Measurements from ENCODE around the gene TCF19. TPM values are rescaled to one million over a fixed set of nuclear protein-coding genes. Genes with fewer than 3 reads are reported as not detected.

The TCF19 gene, protein sequence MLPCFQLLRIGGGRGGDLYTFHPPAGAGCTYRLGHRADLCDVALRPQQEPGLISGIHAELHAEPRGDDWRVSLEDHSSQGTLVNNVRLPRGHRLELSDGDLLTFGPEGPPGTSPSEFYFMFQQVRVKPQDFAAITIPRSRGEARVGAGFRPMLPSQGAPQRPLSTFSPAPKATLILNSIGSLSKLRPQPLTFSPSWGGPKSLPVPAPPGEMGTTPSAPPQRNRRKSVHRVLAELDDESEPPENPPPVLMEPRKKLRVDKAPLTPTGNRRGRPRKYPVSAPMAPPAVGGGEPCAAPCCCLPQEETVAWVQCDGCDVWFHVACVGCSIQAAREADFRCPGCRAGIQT
- total RNA-seq, result 28.0 and 31.7 TPM in 2 replicates
- polyA plus RNA-seq, result 13.9 and 14.5 TPM in 2 replicates
- 17.9 and 18.4 TPM in 2 replicates for polyA plus RNA-seq (2011; cell fraction: cytosol; rRNA removed)
- polyA plus RNA-seq (2011; cell fraction: nucleus; rRNA removed), result 18.3 and 23.7 TPM in 2 replicates
- 8.6 and 18.4 TPM in 2 replicates for polyA plus RNA-seq (2012)
- 10.4 and 12.6 TPM in 2 replicates for polyA minus RNA-seq
- polyA minus RNA-seq (2011; cell fraction: cytosol; rRNA and poly(A)+ RNA removed), result 19.5 TPM
- 5.6 and 6.6 TPM in 2 replicates for polyA minus RNA-seq (2011; cell fraction: nucleus; rRNA and poly(A)+ RNA removed)
- percentile 72 among the genes with signal in this experiment for Bru-seq, nascent RNA
- BruChase-seq, experiment 1, labeled RNA remaining after a 6-hour chase, result percentile 92 among the genes with signal in this experiment
- BruChase-seq, experiment 2, labeled RNA remaining after a 2-hour chase, result percentile 82 among the genes with signal in this experiment
- long read RNA-seq, transcript TCF19-201 (4 exons, 3,039 nt), result major isoform, 27 of 119 reads
- long read RNA-seq, transcript TCF19-202 (4 exons, 3,290 nt), result minor isoform, 15 of 119 reads
- long read RNA-seq, partial matches to known transcripts, result 57 of 119 reads
- long read RNA-seq, other reads (novel, unspliced or antisense), result 20 of 119 reads

DNA sequence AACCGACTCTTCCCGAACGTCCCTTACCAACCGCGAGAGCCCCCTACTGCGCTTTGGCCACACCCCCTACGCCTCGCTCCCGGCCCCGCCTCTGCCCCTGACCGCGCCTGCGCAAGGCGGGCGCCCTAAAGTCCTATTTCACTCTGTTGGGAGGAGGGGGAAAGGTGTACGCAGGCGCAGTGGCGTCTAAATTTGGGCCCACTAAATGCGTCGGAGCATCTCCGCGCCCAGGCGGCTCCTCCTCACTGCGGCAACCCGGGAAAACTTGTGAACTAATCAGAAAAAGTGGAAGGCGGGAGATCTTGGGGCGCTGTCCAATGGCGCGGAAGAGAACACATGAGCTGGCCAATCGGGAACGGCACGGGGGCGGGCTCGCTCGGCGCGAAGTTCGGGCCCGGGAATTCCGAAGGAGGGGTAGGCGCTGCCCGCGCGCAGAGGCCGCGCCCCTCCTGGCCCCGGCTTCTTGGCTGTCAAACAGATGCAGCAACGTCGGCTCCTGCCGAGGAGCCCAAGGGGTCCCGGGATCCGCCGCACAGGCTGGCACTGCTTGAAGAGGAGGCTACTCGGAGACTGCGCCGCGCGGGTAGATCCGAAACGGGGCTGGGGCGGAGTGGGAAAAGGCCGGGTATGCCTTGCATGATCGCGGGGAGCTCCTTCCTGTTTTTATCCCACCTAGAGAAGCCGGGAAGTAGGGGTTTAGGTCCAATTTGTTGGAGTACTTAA, at the start of gene TCF19:
TSS of gene TCF19 (plus strand) at position 450 of the 723 bp plus-strand sequence. CDS start 881 bp downstream, outside the sequence.
- TF ChIP-seq POLR2A (IDR thresholded peaks at IDR 0.05; ENCODE audit: low read depth, low read length), result peak; percentile 3
- TF ChIP-seq JUN (IDR thresholded peaks at IDR 0.05; ENCODE audit: borderline replicate concordance, insufficient read depth, insufficient read length, low read depth), result no peak
- TF ChIP-seq GATA2 (IDR thresholded peaks at IDR 0.05; ENCODE audit: insufficient read depth, insufficient read length, low read depth, low read length), result no peak
- TF ChIP-seq, protein P1, sequence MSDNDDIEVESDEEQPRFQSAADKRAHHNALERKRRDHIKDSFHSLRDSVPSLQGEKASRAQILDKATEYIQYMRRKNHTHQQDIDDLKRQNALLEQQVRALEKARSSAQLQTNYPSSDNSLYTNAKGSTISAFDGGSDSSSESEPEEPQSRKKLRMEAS (IDR thresholded peaks at IDR 0.05; ENCODE audit: insufficient read depth, insufficient read length), result peak; percentile 42
- Histone ChIP-seq H3K36me3 (ENCODE audit: control insufficient read depth in 2 of 2, extremely low read depth in 1 of 2, insufficient read depth in 2 of 2, low read length in 2 of 2) (no peaks in the 10 kb centered on the region), H3K9ac (replicated peaks; ENCODE audit: extremely low read depth, insufficient read depth, low read length) (peak within 1 kb of the TSS; percentile 89), H3K4me1 (ENCODE audit: control insufficient read depth, extremely low read depth, insufficient read depth, low read length) (peaks cover 12% of the 10 kb centered on the region), H3K27ac (ENCODE audit: insufficient read depth, low read depth, low read length) (peak within 1 kb of the TSS; percentile 30), H2AFZ (ENCODE audit: low read depth, low read length) (peak within 1 kb of the TSS; percentile 96), H3K27me3 (ENCODE audit: control insufficient read depth in 2 of 2, insufficient read depth in 2 of 2, low read length in 2 of 2) (no peaks in the 10 kb centered on the region), H3K9me1 (replicated peaks; ENCODE audit: control insufficient read depth, extremely low read depth, insufficient read depth, low read length) (no peaks in the 10 kb centered on the region), H3K4me3 (replicated peaks in 1 of 3; ENCODE audit: insufficient read depth in 1 of 3, low read depth in 1 of 3, low read length in 3 of 3) (peak within 1 kb of the TSS; percentile 72 to 90 (median 90)), H3K4me2 (ENCODE audit: insufficient read depth, low read length) (peak within 1 kb of the TSS; percentile 97), H3K9me3 (replicated peaks; ENCODE audit: control insufficient read depth, insufficient read depth, low read length) (no peaks in the 10 kb centered on the region), H3K79me2 (ENCODE audit: control insufficient read depth, insufficient read depth, low read length) (peaks cover 15% of the 10 kb centered on the region), H4K20me1 (replicated peaks; ENCODE audit: control insufficient read depth, extremely low read depth, insufficient read depth, low read length) (no peaks in the 10 kb centered on the region)
- FAIRE-seq (peak; percentile 99), DNase-seq (ENCODE audit: low read depth, low spot score) (peak; percentile 100)
- BruUV-seq (replicated peaks), result no TSS peak
- intact Hi-C loops (cut with micrococcal nuclease), result loop anchor here (1.0 kb wide), 3 partner anchors 22 to 36 kb away; no protein-coding TSS in a partner anchor
- ChIA-PET POLR2A (interaction anchor here (1.3 kb wide), 1 partner anchor 10 kb away, joined by 3 read pairs; no protein-coding TSS in a partner anchor), CTCF (interaction anchor here (0.6 to 3.7 kb wide), 11 partner anchors 11 to 370 kb away, joined by 3 to 16 read pairs (median 4); partner anchors contain the start of gene PSORS1C2)
- dilution Hi-C loops (cut with MboI; ENCODE audit: extremely low pct_ligation_motif_present, low sequenced_read_pairs), result no loop called here

Data from endothelial cell of umbilical vein (primary cell).